DMS153 (cell line): ENCODE measurements around the gene RBM19.

ENCODE experiments used
- DNase-seq: peaks from one replicate; lab custom pipeline; 2025; lab: John Stamatoyannopoulos, UW

The RBM19 gene

DNA sequence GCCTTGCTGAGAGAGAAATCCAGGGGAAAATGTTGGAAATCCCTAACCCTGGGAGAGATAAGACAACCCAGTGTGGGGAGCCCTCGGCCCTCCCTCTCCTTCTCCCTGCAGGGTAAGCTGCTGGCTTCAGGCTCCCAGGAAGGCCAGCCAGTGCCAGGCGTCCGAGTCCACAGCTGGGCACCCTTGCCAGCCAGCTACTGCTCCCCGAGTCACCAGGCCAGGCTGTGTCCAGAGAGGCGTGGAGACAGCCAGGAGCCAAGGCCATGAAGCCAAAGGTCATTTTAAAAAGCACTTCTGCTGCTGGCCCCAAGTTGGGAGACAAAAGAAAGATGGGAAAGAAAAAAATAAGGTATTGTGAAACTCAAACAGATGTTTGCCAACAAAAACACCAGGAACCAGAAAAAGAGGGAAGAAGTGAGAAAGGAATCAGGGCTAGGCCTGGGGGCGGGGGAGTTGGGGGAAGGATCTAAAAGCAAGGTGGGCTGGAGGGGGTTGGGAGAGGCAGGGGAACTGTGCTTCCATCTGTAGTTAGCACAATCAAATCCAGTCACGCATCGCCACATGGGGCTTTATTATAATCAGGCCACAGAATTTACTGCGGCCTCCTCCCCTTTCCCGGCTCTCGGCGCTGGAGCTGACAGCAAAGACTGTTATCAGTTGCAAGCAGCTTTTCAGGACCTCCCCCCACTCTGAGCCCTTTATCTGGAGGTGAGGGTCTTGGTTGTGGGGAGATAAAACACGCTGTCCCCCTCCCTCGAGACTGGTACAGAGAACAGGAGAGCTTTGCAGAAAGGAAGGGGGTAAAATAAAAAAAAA lies 33.5 kb downstream of the RBM19 start:
- no peak for DNase-seq

DNA sequence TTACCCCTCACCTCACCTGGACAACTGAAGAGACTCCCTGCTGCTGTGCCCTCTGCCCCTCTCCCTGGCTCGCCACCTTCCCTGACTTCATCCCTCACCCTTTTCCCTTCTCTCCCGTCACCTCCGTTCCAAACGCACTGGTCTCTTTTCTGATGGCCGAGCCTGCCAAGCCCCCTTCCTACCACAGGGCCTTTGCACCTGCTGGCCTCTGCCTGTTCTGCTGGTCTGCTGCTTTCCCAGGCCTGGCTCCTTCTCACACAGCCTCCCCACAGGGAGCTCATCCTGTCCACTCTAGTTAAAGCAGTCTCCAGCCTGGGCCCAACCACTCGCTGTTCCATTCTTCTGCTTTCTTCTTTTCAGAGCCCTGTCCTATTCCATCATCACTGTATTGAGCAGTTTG lies 34.6 kb downstream of the RBM19 start:
- no peak for DNase-seq

DNA sequence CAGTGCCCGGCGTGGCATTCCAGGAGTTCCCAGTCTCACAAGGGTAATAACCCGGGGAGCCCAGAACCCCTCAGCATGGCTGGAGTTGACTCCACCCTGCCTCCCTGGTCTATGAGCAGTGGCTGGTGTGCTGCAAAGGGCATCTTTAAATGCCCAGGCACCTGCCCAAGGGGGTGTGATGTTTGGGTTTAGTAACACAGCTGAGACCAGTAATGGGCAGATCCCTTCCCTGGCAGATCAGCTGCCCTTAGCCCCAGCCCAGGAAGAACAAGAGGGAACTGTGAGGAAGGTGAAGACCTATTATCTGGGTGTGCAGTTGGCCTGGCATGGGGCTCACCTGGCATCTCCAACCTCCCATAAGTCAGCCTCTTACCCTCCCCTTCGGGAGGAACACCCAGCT lies 35.9 kb downstream of the RBM19 start:
- DNase-seq, result no peak

DNA sequence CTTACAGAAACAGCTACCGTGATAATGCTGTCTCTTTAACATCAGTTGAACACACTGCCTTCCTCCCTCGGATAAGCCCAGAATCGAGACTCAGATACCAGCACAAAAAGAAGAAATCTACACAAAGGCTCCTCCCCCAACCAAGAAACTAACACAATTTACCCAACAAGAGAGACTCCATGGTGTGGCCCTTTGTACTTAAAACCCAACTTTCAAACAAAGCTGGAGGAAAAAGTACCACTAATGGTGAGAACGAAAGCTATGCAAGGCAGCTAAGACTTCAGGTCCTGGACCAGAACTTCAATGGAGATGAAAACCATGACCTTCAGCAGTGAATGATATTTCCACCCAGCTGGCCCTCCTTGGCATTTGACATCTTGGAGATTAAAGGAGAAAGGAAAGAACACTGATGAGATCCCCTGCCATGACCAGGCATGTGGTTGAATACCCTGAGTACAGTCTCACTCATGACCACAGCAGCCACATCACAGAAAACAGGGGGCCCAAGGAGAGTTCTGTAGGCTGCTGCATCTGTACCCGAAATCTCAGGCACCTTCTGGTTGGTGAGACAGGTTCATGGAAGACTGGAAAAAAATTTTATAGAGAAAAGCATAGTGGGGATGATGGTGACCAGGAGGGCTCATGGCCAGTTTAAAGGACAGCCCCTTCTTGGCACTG lies 36.7 kb downstream of the RBM19 start:
- no peak for DNase-seq

DNA sequence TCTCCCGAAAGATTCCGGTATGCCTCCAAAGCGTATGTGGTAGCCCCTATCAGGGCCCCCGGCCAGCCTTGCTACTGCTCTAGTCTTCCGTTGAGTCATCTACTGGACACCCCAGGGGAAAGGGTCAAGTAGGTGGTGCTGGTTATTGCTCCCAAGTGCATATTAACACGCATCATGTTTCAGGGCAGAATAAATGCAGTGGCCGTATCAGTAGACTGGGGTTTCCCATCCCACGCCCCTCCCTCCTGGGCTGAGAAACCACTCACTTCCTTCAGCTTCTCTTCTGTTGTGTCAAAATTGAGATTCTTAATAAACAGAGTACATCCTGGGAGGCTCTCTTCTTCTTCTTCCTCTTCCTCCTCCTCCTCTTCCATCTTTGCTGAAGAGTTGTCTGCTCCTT lies 39.3 kb downstream of the RBM19 start:
- no peak for DNase-seq

DNA sequence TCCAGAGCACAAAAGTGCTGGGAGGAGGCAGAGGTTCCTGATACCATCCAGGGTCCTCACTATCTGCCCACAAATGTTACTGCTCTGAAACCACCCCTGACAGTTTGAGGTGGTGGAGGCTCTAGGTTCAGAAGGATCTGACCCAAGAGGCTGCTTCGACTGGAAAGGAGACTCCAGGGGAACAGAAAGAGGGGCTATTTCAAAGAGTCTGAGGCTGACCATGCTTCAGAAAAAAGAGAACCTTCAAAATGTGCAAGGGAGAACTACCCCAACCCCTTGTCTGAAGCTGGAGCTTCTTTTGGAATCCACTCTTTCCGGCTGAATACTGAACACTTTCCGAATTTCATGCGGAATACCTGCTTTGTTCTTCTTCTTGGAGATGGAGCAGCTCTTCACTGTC lies 41.8 kb downstream of the RBM19 start:
- DNase-seq, result no peak

DNA sequence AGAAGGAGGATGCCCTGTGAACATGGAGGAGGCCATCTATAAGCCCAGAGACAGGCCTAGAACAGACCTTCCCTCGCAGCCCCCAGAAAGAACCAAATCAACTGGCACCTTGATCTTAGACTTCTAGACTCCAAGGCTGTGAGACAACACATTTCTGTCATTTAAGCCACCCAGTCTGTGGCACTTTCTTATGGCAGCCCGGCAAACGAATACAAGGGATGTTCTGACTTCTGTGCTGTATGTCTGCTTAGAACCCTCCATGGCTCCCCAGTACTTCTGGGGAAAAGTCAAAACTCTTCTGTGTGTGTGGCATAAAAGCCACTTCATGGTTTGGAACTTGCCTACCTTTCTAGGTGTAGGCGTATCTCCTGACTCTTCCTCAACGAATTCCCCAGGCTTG lies 42.9 kb downstream of the RBM19 start:
- no peak for DNase-seq

DNA sequence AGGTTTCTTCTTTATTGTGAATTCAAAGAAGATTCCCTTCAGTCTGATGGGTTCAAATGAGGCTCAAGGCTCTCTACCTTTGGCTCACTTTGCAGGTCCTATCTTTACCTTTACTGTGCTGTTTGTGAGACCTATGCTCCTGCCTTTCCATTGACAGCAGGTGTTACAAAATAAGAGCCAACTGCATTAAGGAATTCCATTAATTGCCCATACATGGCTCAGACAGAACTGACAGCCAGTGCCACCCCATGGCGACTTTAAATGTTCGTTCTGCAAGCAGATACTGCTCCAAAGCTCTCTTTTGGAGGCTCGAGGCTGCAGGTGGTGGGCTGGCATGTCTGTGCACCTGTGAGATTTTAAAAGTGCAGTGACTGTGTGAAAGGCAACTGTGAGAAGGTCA lies 44.7 kb downstream of the RBM19 start:
- DNase-seq, result no peak

DNA sequence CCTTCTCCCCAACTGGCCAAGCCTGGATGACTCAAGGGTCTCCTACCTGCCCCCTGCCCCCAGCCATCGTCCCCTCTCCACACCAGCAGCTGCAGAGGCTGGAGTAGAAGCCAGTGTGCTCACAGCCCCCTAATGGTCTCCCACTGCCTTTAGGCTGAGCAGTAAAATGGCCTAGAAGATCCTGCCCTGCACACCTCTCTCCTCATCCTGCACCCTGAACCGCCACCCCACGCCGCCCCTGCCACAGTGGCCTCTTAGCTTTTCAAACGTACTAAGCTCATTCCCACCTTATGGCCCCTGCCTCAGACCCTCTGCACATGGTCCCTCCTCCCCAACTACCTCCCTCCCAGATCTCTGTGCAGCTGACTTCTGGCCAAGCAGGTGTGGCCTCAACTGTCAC lies 46.3 kb downstream of the RBM19 start:
- DNase-seq, result no peak

DNA sequence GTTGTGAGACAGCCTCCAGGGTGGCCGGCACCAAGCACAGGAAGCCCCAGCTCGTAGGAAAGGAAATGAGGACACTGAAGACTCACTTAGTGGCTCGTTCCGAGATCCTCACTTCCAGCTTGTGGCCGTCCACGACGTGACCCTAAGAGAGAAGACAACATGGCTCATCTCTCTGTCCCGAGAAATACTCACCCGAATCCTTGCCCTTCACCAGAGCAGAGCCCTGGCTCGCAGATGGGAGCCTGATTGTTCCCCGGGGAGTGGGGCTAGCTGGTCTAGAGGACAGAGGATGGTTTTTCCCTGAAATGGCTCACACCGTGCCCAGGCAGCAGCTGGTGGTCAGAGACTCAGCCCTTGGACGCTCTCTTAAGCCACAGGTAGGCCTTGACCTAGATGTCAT lies 47.8 kb downstream of the RBM19 start:
- DNase-seq, result no peak

DNA sequence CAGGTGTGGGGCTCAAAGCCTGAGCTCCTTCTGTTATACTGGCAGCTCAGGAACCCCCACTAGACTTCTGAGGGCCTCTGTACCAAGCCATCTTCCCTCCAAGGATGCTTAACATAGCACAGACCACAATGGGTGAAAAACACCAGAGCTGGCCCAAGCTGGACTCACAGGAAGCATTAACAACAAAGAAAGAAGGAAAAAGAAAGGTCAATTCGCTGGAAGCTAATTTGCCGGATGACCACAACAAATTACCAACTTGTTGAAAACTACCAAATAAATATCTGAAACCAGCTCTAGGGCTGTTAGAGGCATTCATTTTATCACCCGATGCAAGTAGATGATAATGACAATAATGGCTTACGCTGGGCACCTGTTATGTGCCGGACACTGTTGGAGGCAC lies 48.7 kb downstream of the RBM19 start:
- DNase-seq, result no peak

DNA sequence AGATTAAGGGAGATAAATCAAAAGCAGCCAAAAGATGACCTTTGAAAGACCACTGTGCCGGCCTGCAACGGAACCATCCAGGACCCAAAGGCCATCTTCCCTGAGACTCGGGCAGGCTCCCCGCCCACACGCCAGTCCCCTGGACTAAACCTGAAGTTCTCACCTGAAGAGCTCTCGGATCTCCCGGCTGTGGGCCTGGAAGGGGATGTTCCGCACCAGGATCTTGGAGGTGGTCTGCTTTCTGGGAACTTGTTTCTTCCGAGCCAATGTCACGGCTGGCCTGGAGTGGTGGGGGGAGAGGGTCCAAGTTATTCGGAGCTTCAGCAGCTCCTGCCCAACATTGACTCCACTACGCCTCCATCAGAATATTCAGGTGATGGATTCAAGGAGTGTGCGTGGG lies 51.3 kb downstream of the RBM19 start:
- no peak for DNase-seq

DNA sequence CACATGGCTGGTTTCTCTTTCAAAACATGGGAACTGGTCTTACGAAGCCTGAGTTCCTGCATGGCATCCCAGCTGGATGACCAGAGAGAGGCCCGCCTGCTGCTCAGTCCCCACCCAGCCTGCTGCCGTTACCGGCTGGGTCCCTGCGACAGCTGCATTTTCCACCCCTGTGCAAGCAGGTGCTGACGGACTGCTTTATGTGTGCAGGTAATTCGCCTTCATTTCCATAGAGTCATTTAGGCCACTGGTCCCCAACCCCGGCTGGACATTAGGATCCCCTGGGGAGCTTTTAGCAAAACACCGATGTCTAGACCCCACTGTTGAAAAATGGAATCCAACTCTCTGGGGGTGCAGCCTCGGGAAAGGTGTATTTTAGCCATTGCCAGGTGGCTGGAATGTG lies 51.9 kb downstream of the RBM19 start:
- DNase-seq, result no peak

DNA sequence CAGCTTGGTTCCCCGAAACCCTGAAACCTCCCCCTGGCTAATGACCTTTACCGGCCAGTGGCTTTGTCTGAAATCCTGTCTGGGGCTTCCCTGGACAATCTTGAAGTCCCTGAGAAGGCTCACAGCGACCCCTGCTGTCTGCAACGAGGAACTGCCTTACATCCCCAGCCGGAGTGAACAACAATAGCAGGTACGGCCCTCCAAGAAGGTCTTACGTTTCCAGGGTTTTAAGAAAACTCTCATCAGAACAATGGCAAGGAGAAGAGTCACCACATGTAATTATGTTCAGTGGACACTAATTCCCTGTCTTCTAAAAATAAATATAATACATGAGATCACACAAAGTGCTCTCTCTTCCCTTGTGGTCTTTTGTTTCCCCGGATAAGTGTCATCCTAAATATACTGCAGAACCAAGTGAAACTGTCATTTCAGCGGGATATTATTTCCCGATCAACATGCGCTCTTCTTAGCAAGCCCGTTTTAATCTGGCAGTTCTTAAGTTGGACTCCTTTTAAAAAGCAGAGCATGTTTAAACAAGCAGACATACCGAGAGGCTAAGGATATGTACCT lies 53.3 kb downstream of the RBM19 start:
- DNase-seq, result peak; percentile 52

DNA sequence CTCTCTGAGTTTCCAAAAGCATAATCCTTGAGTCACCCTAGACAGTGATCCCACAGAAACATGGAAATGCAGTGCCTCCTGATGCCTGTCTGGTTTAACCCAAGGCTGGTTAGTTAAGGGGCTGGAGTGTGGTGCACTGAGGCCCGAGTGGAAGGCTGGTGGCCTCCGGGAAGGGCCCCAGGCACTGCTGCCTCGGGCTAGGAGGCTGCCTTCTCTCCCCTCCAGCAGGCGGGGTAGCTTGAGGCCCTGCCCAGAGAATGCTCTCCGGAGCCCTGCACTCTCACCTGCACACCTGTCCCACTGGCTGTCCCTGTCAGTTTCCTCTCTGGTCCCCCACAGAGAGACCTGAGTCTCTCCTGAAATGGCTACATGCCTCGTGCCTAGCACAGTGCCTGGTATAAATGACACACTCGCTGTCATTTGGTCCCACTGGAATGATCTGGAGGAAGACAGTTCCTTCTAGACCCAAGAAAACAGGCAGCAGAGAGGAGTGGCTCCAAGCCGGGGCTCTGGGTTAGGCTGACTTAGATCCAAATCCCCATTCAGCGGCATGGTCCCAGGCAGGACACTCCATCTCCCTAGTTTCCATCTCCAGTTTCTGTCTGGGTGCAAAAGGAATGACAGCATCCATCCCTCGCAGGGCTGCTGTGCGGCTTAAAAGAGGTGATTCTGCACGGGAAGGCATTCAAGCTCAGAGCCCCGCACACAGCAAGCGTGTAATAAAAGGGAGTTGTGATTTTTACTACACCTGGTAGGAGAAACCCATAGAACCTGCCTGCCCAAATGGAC lies 54.0 kb downstream of the RBM19 start:
- DNase-seq, result no peak

DNA sequence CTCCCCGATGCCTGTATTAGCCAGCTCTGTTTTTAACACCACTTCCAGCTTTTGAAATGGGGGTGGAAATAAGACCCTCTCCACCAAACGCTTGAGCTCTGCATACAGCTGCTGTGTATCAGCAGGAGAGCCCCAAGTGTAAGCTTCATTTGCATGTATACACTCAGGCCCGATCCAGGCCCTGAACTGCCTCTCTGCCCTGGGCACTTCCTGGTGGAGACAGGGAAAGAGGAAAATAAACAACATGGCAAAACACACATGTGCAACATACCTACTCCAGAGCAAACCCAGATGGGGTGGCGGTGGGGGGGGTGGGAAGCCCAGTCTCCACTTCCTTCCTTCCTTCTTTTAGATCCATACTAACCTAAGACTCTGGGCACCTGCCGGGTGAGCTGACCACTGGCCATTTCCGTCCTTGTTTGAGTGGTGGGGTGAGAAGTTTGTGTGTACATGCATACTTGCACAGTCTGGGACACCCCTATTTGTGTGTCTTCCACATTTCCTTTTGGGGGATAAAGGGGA lies 55.3 kb downstream of the RBM19 start:
- peak; percentile 53 for DNase-seq

DNA sequence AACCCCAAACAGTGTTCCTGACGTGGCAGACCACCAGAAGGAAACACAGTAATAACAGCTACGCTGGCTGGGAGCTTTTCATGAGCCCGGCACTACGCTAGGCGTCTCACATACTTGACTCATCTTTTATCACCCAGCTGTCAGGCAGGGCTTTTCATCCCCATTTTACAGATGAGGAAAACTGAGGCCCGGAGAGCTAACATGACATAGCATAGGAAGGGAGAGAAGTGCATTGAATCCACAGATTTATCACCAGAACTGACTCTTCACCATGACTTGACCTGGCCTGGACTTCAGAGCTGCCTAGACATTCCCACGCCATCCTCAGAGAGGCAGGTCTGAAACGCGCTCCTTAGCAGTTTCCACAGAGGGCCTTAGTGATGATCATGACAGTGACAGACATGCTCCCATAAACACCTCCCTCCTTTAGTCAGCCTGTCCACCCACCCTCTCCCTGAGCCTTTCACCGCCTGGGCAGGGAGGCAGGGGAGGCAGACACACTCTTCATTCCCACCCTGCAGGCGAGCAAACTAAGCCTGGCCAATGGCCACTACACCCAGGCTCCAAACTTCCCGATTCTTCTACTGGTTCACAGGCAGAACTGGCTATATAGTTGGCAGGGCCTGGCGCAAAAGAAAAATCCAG lies 56.2 kb downstream of the RBM19 start:
- no peak for DNase-seq

DNA sequence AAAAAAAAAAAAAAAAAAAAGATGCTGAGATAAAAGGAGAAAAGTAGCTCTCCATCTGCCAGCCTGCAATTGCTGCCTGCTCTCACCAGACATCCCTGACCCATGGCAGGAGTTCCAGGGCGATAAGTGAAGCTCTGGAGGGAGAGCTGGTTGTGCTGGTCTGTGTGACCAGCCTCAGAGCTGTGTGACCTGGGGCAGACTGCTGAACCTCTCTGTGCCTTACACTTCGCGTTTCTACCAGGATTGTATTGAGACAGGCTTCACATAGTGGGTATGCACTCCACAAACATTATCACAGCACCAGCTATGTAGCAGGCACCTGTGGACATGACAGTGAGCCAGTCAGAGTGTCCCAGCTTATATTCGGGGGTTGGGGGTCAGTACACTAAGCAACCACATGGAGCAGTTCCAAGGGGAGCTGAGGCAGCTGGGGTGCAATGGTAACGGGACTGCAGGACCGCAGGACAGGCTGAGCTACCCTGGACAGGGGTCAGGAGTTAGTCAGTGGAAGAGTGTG lies 57.5 kb downstream of the RBM19 start:
- no peak for DNase-seq

DNA sequence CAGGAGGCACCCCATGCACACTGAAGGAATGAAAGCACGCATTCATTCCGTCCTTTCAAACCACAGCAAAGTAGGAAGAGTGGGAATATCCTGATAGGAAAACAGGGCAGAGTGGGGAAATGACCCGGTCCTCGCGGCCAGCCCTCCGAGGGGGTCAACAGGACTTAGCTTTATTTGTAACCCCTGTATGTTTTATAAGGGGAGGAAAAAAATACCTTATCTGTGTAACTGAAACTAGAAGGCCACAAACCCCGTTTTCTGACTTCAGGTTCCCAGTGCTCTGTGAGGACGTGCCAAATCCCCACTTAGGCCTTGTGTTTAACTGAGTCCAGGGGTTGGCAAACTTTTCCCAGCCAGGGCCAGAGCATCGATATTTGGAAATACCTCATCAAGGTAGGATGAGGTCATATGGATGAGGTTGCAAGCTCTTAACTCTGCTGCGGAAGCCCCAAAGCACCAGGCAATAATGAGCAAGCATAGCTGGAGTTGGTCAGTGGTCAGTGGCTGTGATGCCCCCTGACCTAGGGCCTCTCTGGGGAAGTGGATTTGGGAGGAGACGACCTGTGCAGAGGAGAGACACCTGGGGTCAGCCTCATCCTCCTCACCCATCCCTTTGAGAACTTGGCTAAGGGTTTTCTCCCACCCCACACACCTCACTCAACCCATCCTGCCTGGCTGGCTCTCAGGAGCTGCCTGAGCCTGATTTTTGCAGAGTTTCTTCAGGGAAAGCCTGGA lies 58.5 kb downstream of the RBM19 start:
- DNase-seq, result no peak

DNA sequence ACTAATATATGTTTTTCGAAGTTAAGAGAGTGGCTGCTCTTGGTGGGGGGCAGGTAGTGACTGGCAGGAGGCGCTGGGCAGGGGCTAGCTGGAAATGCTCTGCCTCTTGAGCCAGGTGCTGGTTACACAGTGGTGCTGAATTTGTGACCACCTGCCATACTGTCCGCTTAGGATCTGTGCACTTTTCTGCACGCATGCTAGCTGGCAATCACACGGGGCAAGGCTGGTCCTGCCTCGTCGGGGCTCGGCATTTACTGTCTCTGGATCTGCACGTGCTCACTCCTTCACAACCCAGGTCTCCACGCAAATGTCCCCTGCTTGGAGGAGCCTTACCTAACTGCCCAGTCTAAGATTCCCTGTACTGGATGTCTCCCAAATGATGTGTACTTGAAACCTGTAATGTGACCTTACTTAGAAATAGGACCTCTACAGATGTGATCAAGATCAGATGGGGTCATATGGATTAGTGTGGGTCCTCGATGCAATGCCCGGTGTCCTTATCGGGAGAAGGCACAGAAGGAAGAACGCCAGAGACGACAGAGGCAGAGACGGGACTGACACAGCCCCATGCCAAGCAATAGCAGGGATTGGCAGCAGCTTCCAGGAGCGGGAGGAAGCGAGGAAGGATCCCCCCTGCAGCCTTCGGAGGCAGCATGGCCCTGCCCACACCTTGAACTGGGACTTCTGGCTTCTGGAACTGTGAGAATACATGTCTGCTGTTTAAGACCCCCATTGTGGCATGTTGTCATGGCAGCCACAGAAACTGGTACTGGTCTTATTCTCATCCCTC lies 59.5 kb downstream of the RBM19 start:
- DNase-seq, result no peak
